Chondrocyte (in vitro differentiated cells): ENCODE measurements around the gene PLXNA3. TPM values are rescaled to one million over a fixed set of nuclear protein-coding genes. Genes with fewer than 3 reads are reported as not detected.

ENCODE experiments used
- DNase-seq: peaks from one replicate; pipeline ENCODE4 v3.0.0; 2021; ENCODE audit warnings: mixed read lengths, low spot score
- H3K27ac Mint-ChIP-seq: one replicate; pipeline ENCODE4 v1.8.0; 2021; ENCODE audit warnings: mild to moderate bottlenecking, moderate library complexity, mixed read lengths; ENCODE audit not compliant: unreplicated experiment
- H3K27me3 Mint-ChIP-seq: 2 replicates; pipeline ENCODE4 v1.8.0; 2021; ENCODE audit warnings: low read depth, mixed read lengths
- H3K36me3 Mint-ChIP-seq: 2 replicates; pipeline ENCODE4 v1.8.0; 2021; ENCODE audit warnings: low read depth, mixed read lengths
- H3K4me1 Mint-ChIP-seq: 2 replicates; pipeline ENCODE4 v1.8.0; 2021; ENCODE audit warnings: low read depth, mild to moderate bottlenecking, mixed read lengths
- H3K4me3 Mint-ChIP-seq: one replicate; pipeline ENCODE4 v1.8.0; 2021; ENCODE audit warnings: mild to moderate bottlenecking, moderate library complexity, mixed read lengths; ENCODE audit not compliant: unreplicated experiment
- H3K9me3 Mint-ChIP-seq: 2 replicates; pipeline ENCODE4 v1.8.0; 2021; ENCODE audit warnings: low read depth, mixed read lengths
- CTCF ChIP-seq: fragments of 200-600 bp; sonication (generic); IDR thresholded peaks from 2 replicates; pipeline ENCODE4 v1.5.0; 2021; ENCODE audit warnings: antibody characterized with exemption, mild to moderate bottlenecking, moderate library complexity
- total RNA-seq: library from RNA; stranded (reverse); gene quantifications from 3 replicates; pipeline ENCODE4 v1.2.1, GENCODE V29; 2021

PLXNA3 gene
- total RNA-seq, 1 donor from 2014 or later = 205 TPM

- H3K36me3 Mint-ChIP-seq = peaks cover 21% of the 10 kb centered on the region
- DNase-seq = no peak
- H3K4me3 Mint-ChIP-seq = no peak overlapping the region
- TF ChIP-seq CTCF = no peak
- H3K27me3 Mint-ChIP-seq = no peaks in the 10 kb centered on the region
- H3K27ac Mint-ChIP-seq = no peak overlapping the region
- H3K9me3 Mint-ChIP-seq = no peaks in the 10 kb centered on the region
- peaks cover 10% of the 10 kb centered on the region for H3K4me1 Mint-ChIP-seq
Observed at GRCh38 chrX:154466036-154466435, 8.0 kb downstream of the PLXNA3 start.

- no peak for TF ChIP-seq CTCF
- no peak for DNase-seq
- Mint-ChIP-seq H3K4me3 (no peak overlapping the region), H3K27me3 (no peaks in the 10 kb centered on the region), H3K9me3 (no peaks in the 10 kb centered on the region), H3K36me3 (peaks cover 17% of the 10 kb centered on the region), H3K4me1 (peaks cover 1% of the 10 kb centered on the region), H3K27ac (no peak overlapping the region)
Observed at GRCh38 chrX:154466907-154467306, 8.8 kb downstream of the PLXNA3 start.

- Mint-ChIP-seq H3K9me3 (no peaks in the 10 kb centered on the region), H3K4me1 (no peaks in the 10 kb centered on the region), H3K36me3 (peaks cover 20% of the 10 kb centered on the region), H3K4me3 (no peak overlapping the region), H3K27ac (no peak overlapping the region), H3K27me3 (no peaks in the 10 kb centered on the region)
- DNase-seq = no peak
- TF ChIP-seq CTCF = no peak
Observed at GRCh38 chrX:154467556-154467955, 9.5 kb downstream of the PLXNA3 start.

GRCh38 chrX:154468217-154468616 lies 10.1 kb downstream of the PLXNA3 start:
- Mint-ChIP-seq H3K27ac (no peak overlapping the region), H3K9me3 (no peaks in the 10 kb centered on the region), H3K4me1 (no peaks in the 10 kb centered on the region), H3K4me3 (no peak overlapping the region), H3K27me3 (no peaks in the 10 kb centered on the region), H3K36me3 (peaks cover 19% of the 10 kb centered on the region)
- DNase-seq = no peak
- no peak for TF ChIP-seq CTCF

- no peak for TF ChIP-seq CTCF
- Mint-ChIP-seq H3K9me3 (no peaks in the 10 kb centered on the region), H3K4me3 (no peak overlapping the region), H3K36me3 (peaks cover 21% of the 10 kb centered on the region), H3K27ac (no peak overlapping the region), H3K27me3 (no peaks in the 10 kb centered on the region), H3K4me1 (no peaks in the 10 kb centered on the region)
- DNase-seq = no peak
Observed at GRCh38 chrX:154469114-154469513, 11.0 kb downstream of the PLXNA3 start.
